DMS 273 (cell line): ENCODE results near the gene TNS3.

ENCODE experiments used
- DNase-seq: peaks from one replicate; lab custom pipeline; 2025; ENCODE audit not compliant: unreplicated experiment; lab: John Stamatoyannopoulos, UW

TNS3 gene

GRCh38 chr7:47249361-47249760 lies 332.6 kb downstream of the TNS3 start:
- DNase-seq: no peak

GRCh38 chr7:47248797-47249196 lies 333.1 kb downstream of the TNS3 start:
- DNase-seq: no peak

DNA sequence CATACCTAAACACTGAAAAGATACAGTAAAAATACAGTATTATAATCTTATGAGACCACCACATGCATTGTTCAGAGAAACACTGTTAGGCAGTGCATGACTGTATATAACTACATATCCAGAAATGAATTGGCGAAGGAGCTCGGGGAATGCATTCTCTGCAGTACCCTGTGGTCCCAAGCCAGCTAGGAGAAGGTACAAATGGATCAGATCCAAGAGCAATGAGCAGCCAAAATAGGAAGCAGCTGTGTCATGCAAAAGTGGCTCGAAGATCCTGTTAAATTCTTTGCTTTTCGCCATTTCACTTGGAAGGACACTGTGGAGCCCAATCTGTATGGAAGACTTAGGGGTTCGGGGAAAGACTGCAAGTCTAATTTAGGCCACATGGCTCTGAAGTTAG lies 334.8 kb downstream of the TNS3 start:
- DNase-seq: peak; percentile 22

- no peak for DNase-seq
Measured at GRCh38 chr7:47244692-47245091, 337.2 kb downstream of the TNS3 start.

DNA sequence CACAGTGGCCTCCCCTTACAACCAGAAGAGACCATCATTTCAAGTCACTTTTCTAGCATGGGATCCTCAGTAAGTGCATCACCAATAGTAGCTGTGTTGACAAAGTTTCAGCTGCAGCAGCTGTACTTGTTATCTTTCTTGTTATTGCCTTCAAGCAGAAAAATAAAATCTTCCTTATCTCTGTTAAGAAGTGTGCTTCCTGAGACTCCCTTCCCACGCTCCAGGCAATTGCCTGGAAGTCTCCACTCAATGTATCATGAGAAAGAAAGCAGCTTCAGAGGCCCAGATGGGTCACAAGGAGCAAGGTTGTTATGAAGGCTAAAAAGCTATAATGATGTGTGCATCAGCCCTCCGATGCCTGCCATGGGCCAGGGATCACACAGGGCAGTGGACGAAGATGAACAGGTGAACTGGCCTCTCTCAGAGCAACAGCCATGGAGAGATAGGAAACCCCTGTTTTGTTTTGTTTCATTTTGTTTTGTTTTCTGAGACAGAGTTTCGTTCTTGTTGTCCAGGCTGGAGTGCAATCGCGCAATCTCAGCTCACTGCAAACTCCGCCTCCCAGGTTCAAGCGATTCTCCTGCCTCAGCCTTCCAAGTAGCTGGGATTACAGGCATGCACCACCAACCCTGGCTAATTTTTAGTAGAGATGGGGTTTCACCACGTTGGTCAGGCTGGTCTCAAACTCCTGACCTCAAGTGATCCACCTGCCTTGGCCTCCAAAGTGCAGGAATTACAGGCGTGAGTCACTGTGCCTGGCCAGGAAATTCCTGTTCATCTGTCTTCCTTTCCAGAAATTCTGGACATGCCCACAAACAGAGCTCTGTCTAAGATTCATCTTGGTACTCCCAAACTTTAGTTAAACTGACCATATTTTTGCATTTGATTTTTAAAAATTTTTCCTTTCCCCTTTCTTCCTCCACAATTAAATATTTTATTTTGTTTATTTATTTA lies 340.5 kb downstream of the TNS3 start:
- no peak for DNase-seq

GRCh38 chr7:47239931-47240421 lies 341.9 kb downstream of the TNS3 start:
- DNase-seq: no peak

- no peak for DNase-seq
Measured at GRCh38 chr7:47239034-47239433, 342.9 kb downstream of the TNS3 start.

- no peak for DNase-seq
Measured at GRCh38 chr7:47236480-47237129, 345.3 kb downstream of the TNS3 start.

DNA sequence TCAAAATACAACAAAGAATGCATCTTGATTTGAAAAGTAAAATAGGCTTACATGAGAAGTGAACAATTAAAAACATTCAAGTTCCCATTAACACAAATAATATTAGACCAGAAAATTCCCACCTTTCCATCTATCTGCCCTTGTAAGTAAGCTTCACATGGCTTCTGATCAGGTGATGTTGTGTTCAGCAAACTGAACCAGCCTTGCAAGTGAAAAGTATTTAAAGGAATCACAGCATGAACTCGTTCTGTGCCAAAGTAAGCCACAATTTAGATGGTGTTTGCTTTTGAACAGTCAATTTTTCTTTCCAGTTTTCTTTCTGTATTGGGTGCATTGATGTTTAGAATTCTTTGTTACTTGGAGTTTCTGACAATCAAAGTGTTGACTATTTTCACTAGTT lies 347.9 kb downstream of the TNS3 start:
- DNase-seq: no peak

- DNase-seq: peak; percentile 24
Measured at GRCh38 chr7:47232751-47233412, 349.0 kb downstream of the TNS3 start.

DNA sequence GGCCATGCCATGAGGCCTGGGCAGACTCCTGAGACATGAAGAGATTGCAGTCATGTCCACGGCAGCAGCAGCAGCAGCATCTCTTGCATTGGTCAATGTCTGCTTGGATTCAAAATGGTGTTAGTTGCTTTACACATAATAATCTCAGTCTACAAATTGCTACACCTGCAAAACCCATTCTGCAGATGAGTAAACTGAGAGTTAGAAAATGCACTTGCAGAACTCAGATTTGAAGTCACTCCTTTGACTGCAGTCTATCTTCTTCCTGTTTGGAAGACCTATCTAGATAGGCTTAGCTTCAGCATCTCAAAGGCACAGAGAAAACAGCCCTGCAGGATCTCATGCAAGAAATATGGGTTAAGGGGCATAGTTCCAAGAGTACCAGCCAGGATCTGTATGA lies 350.3 kb downstream of the TNS3 start:
- DNase-seq: no peak

DNA sequence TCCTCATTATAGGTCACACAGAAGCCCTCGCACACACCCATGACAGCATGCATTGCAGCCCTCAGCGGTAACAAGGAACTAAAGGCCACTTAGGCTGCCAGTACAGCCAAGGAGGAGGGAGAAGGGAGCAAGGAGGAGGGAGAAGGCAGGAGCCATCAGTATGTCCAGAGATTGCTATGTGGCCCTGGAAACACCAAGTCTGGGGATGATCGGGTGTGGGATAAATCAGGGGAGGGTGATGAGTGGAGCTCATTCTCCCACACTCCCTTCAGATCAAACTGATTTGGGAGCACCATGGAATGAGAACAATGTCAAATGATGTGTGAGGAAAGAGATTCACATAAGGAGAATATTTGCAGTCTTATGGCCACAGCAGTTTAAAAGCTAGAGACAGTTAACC lies 350.9 kb downstream of the TNS3 start:
- no peak for DNase-seq

- peak; percentile 32 for DNase-seq
Measured at GRCh38 chr7:47228386-47229014, 353.4 kb downstream of the TNS3 start.

DNA sequence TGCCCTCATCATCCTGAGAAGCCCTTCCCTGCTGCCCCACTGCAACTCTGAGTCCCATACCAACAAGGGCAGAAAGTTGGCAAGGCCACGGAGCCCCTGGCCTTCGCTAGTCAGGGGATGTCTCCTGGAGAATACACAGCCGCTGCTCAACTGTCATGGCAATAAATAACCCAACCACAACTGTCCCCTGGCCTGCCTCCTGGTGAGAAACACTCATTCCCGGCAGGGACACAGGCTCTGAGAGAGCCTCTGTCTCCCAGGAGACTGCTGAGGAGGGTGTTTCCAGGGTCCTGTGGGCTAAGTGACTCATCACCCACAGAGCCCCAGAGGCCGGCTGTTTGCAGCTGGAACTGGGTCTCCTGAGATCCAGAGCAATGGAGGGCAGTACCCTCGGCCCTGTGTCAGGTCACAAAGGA lies 354.1 kb downstream of the TNS3 start:
- DNase-seq: no peak

GRCh38 chr7:47226696-47227095 lies 355.2 kb downstream of the TNS3 start:
- DNase-seq: no peak

- DNase-seq: no peak
Measured at GRCh38 chr7:47225387-47226131, 356.4 kb downstream of the TNS3 start.
